ENCODE measurements around the gene DPEP2NB. TPM values are rescaled to one million over a fixed set of nuclear protein-coding genes. Genes with fewer than 3 reads are reported as not detected.
A peak's percentile ranks its signal among the peaks of the same experiment; 100 is the strongest.

The DPEP2NB gene
- total RNA-seq, 3 donors from 2014 or later: not detected

- DNase-seq: peak; percentile 71 to 89 (median 86)
- Histone ChIP-seq H3K4me1 (ENCODE audit: low read depth) (peaks cover 13% of the 10 kb centered on the region), H3K36me3 (ENCODE audit: low read depth) (no peaks in the 10 kb centered on the region), H3K9me3 (no peaks in the 10 kb centered on the region), H3K4me3 (peak within 1 kb of the TSS; percentile 59)
- intact Hi-C loops (cut with DNase I, micrococcal nuclease): no loop called here
- TF ChIP-seq, protein P1, sequence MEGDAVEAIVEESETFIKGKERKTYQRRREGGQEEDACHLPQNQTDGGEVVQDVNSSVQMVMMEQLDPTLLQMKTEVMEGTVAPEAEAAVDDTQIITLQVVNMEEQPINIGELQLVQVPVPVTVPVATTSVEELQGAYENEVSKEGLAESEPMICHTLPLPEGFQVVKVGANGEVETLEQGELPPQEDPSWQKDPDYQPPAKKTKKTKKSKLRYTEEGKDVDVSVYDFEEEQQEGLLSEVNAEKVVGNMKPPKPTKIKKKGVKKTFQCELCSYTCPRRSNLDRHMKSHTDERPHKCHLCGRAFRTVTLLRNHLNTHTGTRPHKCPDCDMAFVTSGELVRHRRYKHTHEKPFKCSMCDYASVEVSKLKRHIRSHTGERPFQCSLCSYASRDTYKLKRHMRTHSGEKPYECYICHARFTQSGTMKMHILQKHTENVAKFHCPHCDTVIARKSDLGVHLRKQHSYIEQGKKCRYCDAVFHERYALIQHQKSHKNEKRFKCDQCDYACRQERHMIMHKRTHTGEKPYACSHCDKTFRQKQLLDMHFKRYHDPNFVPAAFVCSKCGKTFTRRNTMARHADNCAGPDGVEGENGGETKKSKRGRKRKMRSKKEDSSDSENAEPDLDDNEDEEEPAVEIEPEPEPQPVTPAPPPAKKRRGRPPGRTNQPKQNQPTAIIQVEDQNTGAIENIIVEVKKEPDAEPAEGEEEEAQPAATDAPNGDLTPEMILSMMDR (IDR thresholded peaks at IDR 0.05): no peak
- peak; percentile 93 for ATAC-seq
These were observed 47.1 kb downstream of the DPEP2NB start, which contains the start of gene SLC12A4 for GRCh38 chr16:67968400-67969253. TSS of gene SLC12A4 (minus strand) at chr16:67968637. CDS start at chr16:67968553, 84 bp downstream.

DNA sequence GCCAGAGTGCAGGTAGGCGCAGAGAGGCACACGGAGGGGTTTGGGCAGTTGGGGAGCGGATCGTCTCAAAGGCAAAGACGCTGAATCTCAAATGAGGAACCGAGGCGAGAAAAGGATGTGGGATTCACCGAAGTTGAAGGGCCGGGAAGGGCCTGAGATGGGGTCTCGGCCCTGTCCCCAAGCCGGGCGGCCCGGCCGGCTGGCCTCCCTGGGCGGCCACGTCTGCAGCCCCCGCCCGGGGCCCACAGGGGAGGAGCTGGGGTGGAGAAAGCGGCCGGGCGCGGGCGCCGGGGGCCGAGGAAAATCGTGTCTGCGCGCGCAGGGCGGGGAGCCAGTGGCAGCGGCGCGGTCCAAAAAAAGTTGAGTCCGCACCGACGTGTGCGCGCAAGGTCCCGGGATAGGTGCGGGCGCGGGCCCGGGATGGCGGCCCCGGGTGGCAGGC is 47.7 kb downstream of the DPEP2NB start:
- Histone ChIP-seq H3K4me3 (peak overlapping the region; percentile 59), H3K4me1 (ENCODE audit: low read depth) (peaks cover 13% of the 10 kb centered on the region), H3K36me3 (ENCODE audit: low read depth) (no peaks in the 10 kb centered on the region), H3K9me3 (no peaks in the 10 kb centered on the region)
- ATAC-seq: peak; percentile 37
- DNase-seq: peak in 2 of 3 donors; percentile 34 to 59
- intact Hi-C loops (cut with DNase I, micrococcal nuclease): no loop called here
- TF ChIP-seq, protein P1 (IDR thresholded peaks at IDR 0.05): no peak

DNA sequence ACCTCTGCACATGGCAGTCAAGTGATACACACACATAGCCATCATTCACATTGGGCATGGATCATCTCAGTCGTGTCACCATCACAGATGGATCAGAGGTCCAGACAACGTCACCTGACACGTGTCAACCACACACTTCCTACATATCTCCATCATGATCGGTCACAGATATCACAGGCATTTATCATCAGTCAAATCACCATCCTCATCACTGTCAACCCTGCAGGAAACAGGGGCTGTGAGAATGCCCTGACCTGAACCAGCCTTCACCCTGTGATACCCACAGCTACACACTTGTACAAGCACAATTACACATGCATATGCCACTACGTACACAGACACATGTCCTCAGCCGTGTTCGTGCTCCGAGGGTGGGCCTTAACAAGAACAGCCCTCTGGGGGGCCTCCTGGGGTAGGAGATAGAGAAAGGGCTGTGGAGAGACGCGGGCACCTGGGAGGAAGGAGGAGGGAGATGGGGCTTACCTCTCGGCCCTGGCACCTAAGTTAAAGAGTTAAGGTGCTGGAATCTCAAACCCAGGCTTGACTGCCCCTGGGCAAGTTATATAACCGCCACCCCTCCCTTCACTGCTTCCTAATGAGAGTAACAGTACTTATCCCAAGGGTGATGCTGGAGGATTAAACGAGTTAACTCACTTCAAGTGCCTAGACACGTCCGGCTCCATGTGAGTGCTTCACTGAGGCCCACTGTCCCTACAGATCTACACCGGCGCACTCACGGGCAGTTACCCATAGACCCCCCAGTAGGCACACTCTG is 48.3 kb downstream of the DPEP2NB start:
- no peak for DNase-seq
- intact Hi-C loops (cut with DNase I, micrococcal nuclease): no loop called here
- TF ChIP-seq, protein P1 (IDR thresholded peaks at IDR 0.05): no peak
- ATAC-seq: no peak
- H3K9me3 ChIP-seq: no peaks in the 10 kb centered on the region
- H3K4me1 ChIP-seq (ENCODE audit: low read depth): peaks cover 13% of the 10 kb centered on the region
- no peaks in the 10 kb centered on the region for H3K36me3 ChIP-seq (ENCODE audit: low read depth)
- no peak overlapping the region for H3K4me3 ChIP-seq

- intact Hi-C loops (cut with DNase I, micrococcal nuclease): no loop called here
- Histone ChIP-seq H3K4me1 (ENCODE audit: low read depth) (peaks cover 18% of the 10 kb centered on the region), H3K4me3 (no peak overlapping the region), H3K36me3 (ENCODE audit: low read depth) (no peaks in the 10 kb centered on the region), H3K9me3 (no peaks in the 10 kb centered on the region)
- TF ChIP-seq, protein P1 (IDR thresholded peaks at IDR 0.05): no peak
- peak; percentile 2 for ATAC-seq
- no peak for DNase-seq
These were observed 49.0 kb downstream of the DPEP2NB start for GRCh38 chr16:67966549-67967182.

All from mucosa of descending colon (tissue), 3 donors.